ENCODE data around the gene ATP11A. TPM values are rescaled to one million over a fixed set of nuclear protein-coding genes. Genes with fewer than 3 reads are reported as not detected.
A peak's percentile ranks its signal among the peaks of the same experiment; 100 is the strongest.

The ATP11A gene
- 100 to 1,000 TPM; 331 to 490 (median 383) TPM for polyA plus RNA-seq (ENCODE audit: insufficient read depth in 1 of 5, insufficient read length in 5 of 5, low replicate concordance in 1 of 5)
- long read RNA-seq, donor 1, full-length matches to known transcripts, result 241 of 318 reads
- long read RNA-seq, donor 1, partial matches to known transcripts, result 72 of 318 reads
- long read RNA-seq, donor 1, other reads (novel, unspliced or antisense), result 5 of 318 reads
- long read RNA-seq, donor 2, full-length matches to known transcripts, result 38 of 38 reads
- long read RNA-seq, donor 2, partial matches to known transcripts, result 0 of 38 reads
- long read RNA-seq, donor 2, other reads (novel, unspliced or antisense), result 0 of 38 reads
- long read RNA-seq, donor 3, full-length matches to known transcripts, result 196 of 212 reads
- long read RNA-seq, donor 3, partial matches to known transcripts, result 16 of 212 reads
- long read RNA-seq, donor 3, other reads (novel, unspliced or antisense), result 0 of 212 reads
- long read RNA-seq, donor 4, transcript ATP11A-217 (1 exons, 3,542 nt), result major isoform, 174 of 222 reads
- long read RNA-seq, donor 4, transcript ATP11A-216 (1 exons, 885 nt), result minor isoform, 6 of 222 reads
- long read RNA-seq, donor 4, partial matches to known transcripts, result 42 of 222 reads
- long read RNA-seq, donor 4, other reads (novel, unspliced or antisense), result 0 of 222 reads
- long read RNA-seq, donor 5, transcript ATP11A-216 (1 exons, 885 nt), result minor isoform, 5 of 213 reads
- long read RNA-seq, donor 5, transcript ATP11A-217 (1 exons, 3,542 nt), result major isoform, 154 of 213 reads
- long read RNA-seq, donor 5, partial matches to known transcripts, result 54 of 213 reads
- long read RNA-seq, donor 5, other reads (novel, unspliced or antisense), result 0 of 213 reads
- long read RNA-seq, donor 6, full-length matches to known transcripts, result 163 of 225 reads
- long read RNA-seq, donor 6, partial matches to known transcripts, result 62 of 225 reads
- long read RNA-seq, donor 6, other reads (novel, unspliced or antisense), result 0 of 225 reads
- long read RNA-seq, donor 7, full-length matches to known transcripts, result 118 of 168 reads
- long read RNA-seq, donor 7, partial matches to known transcripts, result 44 of 168 reads
- long read RNA-seq, donor 7, other reads (novel, unspliced or antisense), result 6 of 168 reads
- long read RNA-seq, donor 8, transcript ATP11A-217 (1 exons, 3,542 nt), result major isoform, 51 of 54 reads
- long read RNA-seq, donor 8, partial matches to known transcripts, result 0 of 54 reads
- long read RNA-seq, donor 8, other reads (novel, unspliced or antisense), result 0 of 54 reads

DNA sequence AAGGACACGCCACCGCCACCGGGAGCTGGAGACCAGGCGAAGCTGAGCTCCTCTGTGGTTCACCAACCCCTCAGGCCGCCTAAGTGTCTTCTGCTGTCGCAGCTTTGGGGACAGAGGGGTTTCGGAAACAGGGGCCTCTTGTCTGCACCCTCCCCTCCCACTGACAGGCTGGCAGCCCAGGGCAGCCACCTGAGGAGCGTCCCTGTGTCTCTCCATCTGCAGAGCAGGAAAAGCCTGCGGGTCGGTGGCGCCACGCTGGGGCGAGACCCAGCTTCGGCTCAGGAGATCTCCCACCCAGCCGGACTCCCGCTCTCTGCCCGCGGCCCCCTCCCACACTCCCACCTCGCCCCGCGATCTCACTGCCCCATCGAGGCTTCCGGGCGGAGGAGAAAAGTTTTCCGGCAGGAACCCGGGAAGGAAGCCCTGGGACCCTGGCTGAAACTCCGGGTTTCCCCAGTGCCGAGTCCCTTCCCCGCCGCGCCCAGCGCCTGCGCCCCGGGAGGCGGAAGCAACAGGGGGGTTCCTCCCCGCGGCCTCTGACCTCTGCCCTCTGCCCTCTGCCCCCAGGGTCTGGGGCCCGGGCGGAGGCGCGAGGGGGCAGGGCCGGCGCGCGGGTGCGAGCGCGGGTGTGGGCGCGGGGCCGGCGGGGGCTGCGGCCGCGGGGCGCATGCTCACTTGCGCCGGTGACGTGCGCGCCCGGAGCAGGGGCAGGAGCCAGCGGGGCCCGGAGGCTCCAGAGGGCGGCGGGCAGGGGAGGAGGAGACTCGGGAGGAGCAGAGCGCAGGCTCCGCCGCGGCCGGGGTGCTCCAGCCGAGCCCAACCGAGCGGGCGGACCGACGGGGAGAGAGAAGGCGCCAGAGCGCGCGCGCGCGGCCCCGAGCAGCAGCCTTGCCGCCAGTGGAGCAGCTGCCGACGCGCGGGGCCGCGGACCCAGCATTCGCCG lies at the start of gene ATP11A:
ATP11A (plus strand) TSS at position 736 of the 943 bp plus-strand sequence. CDS start 379 bp downstream, outside the sequence.
- DNase-seq, result peak; percentile 91 to 92

DNA sequence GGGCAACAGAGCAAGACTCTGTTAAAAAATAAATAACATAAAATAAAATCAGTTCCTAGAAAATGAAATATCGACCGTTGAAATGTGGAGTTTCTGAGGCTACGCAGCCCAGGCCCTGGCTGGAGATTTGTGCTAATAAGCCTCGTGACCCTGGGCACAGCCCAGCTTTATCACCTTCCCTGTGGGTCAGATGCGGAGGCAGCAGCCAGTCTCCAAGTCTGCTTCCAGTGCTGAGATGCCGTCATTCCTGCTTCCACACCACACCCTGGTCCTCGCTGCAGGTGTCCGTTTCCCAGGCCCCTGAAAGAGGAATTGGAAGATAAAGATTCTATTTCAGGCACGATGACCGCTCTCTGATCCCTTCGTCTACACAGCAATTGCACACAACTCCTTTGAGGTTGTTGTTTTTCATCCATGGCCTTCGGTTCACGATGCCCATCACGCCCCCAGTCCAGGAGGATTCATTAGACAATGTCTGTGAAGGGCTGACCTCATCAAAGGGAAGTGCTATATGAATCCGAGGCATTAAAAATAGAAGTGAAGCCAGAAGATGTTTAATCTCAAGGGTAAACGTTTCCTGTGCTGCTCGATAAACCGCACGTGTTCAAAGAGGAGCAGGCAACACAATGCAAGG lies 48.3 kb upstream of the ATP11A start:
- no peak for DNase-seq

DNA sequence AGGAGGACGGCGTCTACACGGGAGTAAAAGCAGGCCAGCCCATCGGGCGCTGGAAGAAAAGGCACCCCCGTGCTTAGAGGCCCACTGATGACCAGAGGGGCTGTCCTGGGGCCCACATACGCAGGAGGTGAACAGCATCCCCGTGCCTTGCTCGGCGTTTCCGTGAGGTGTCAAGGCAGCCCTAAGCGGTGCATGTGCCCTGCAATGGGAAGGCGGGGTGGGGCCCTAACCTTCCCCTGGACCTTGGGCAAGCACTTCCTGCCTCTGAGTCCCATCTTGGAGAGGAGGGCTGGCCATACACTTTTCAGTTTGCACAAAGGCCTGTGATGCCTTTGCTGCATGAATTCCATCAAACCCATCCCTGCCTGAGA lies 47.8 kb upstream of the ATP11A start:
- DNase-seq, result no peak

DNA sequence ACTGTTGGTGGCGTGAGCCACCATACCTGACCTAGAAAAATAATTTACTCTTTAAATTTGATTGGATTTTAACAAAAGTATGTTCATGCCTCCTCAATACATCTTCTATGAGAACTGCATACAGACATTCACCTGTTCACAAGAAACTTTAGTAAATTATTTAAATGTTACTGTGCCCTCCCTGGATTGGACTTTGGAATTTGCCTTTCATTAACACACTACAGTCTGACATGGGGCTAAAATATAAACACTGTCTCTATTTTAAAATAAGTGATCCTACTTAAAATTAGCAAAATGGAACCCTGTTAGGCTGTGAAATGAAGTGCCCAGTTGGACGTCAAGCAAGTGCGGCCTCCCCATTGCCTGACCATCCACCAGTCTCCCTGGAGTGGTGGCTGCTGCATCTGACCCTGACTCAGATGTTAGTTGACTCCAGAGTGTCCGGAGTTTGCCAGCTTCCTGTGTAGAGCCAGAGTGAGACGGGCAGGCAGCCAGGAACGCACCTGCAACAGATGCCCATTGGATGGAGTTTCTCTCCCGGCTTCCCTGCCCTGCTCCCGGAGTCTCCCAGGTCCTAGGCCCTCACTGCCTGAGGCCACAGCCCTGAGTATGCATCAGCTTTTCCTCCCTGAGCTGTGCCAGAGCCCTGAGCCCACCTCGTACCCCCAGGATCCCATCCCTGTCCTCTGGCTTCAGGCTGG lies 45.9 kb upstream of the ATP11A start:
- no peak for DNase-seq

DNA sequence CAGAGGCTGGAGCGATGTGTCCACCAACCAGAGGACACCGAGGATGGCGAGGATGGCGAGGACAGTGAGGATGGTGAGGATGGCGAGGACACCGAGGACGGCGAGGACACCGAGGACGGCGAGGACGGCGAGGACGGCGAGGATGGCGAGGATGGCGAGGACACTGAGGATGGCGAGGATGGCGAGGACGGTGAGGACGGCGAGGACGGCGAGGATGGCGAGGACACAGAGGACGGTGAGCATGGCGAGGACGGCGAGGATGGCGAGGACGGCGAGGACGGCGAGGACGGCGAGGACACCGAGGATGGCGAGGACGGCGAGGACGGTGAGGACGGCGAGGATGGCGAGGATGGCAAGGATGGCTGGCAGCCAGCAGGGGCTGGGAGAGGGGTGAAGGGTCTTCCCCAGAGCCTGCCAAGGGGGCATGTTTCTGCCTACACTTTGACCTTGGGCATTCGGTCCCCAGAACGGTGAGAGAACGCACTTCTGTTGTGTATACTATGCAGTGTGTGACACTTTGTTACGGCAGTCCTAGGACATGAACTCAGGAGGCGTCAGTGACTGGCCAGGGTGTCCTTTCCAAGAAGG lies 44.4 kb upstream of the ATP11A start:
- DNase-seq, result no peak

DNA sequence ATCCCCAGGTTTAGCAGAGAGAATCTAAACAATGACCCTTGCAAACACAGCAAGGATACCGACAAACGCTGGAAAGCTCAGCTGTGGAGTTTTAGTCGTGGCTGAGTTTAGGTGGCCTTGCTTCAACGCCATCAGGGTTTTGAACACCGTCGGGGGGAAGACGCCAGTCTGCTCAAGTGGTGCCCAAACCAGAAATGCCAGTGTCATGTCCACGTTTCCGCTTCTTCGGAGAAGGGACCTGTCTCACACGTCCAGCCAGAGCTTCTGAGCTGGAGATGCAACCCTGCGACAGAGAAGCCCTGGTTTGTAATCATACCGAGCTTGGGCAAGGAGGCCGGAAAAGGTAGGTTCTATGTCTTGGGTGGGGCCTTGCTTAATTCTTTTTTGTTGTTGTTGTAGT lies 42.6 kb upstream of the ATP11A start:
- no peak for DNase-seq

DNA sequence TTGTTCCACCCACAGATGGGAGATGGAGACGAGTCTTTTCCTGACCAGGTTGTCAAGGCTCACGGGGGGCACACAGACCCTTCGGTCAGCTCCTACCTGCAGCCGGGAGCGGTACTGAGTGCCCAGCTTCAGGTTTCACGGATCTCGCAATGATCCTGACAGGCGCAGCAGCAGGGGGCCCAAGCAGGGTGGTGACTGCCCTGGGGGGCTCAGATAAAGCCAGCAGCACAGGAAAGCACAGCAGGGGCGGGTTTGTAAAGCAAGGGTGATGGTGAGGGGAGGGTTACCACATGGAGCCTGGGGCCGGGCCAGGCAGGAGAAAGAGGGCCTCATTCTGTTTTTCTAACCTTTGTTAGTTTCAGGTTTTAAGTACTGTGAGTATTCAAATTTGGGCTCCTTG lies 41.7 kb upstream of the ATP11A start:
- DNase-seq, result no peak

DNA sequence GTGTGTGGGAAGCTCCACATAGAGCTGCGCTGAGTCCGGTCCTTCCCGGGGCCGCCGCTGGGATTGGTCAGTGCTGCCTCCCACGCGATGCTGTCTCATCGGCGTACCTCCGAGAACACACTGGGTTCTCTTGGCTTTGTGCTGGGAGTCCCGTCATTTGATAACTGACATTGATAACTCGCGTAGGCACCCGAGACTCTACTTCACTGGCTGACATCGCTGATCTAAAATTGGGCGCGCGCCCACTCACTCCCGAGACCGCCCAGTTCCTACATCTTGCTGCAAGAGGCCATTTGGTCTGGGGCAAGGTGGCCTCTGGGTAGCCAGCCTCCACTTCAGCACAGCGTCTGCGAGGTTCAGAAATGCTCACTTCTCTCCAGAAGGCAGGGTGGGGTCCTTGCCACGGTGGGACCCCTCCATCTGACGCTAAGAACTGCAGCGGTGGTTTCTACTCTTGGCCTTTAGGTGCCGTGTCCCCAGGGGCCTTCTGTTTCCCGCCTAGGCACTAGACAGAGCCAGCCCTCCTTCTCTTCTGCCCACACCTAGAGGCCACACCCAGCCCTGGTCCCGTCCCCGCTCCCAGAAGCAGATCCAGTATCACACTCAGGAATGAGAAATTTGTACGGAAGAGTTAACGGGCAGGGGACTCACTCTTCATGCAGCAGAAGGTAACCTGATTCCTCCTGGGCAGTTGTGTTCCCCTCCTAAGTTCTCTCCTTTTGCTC lies 40.7 kb upstream of the ATP11A start:
- no peak for DNase-seq

DNA sequence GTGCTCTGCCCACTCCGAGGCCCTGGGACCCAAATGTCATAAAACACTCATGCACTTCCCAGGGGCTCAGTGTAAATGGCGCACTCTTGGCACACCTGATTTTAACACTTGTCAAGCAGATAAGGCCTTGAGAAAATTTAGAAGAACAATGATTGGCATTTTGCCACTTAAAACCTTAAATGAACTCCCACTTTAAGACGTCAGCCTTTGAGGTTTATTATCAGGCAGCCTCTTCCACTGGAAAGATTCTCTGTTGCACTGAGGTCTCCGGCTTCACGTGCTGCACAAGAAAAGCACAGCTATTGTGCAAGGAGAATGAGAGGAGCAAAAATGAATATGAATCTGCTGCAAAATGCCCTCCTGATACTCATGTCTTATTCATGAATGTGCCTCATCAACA lies 38.5 kb upstream of the ATP11A start:
- no peak for DNase-seq

DNA sequence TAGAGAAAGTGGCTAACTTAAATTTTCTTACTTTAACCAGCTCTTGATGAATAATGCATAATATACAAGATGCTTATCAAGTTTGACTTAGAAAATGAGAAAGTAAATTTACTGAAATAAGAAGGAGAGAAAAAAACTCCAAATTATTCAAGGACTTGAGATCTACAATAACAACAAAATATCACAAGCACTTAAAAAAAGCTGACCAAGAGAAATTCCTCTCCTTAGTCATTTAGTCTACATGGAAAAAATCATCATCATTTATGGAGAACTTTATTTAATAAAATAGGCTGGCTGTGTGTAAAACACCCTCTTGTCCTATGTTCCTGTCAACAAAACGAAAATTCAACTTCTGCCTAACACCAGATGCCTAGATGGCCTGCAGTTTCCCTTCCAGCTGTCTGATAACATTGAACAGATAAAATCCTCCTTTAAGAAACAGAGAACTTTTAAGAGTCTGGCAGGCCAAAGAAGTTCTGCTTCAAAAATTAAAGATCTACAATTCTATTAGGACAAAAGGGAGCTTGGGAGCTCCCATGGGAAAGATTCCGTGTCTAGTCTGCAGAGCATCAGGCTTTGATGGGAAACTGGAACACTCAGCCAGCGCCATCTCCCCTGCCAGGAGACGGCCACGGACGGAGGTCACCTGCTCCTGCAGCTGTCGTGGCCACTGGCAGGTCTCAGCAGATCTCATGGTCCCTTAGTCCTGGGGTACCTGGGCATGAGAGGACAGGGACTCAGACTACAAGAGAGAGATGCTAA lies 37.9 kb upstream of the ATP11A start:
- no peak for DNase-seq

DNA sequence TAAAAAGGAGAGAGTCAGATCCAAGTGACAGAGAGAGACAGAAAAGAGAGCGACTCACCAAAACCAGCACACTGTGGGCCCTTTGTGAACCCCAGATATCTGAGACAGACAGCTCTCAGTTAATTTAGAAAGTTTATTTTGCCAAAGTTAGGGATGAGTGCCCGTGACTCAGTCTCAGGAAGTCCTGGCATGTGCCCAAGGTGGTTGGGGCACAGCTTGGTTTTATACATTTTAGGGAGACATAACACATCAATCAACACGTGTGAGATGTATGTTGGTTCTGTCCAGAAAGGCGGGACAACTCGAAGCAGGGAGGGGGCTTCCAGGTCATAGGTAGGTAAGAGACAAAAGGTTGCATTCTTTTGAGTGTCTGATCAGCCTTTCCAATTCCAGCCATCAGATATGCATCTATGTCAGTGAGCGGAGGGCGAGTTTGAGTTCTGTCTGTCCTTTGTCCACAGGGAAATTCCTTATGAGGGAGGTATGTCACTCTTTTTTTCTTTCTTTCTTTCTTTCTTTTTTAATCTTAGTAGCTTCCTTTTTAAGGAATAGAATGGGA lies 37.2 kb upstream of the ATP11A start:
- DNase-seq, result no peak

DNA sequence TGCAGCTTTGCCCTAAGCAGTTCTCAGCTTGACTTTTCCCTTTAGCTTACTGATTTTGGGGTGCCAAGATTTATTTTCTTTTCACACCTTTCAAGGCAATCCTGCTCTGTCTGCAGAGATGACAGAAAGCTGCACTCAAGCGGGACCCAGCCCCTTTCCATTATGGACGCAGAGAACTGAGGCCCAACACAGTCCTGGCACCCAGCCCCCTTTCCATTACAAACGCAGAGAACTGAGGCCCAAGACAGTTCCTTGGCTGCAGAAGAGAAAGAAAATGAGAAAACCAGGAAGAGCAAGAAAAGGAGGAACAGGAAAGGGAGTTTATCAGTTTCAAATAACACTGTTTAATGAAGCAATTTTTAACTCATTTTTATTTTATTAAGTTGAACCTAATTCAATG lies 36.8 kb upstream of the ATP11A start:
- peak in 1 of 2 donors; percentile 19 for DNase-seq

DNA sequence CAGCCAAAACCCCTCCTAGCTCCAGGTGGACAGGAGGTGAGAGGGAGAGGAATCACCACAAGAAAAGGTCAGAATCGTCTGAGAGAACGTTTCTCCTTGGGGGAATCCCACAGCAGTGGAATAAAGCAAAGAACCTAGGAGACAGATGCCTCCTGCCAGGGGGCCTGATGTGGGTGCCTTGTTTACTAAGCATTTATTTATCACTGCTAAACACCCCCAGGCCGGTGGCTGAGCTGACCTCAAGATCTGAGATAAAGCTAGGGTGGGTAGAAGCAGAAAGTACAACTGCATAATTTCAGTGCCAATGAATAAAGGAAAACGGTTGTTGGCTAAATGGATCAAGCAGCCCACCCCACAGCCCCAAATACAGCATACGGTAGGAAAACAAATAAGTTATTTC lies 33.9 kb upstream of the ATP11A start:
- DNase-seq, result no peak

DNA sequence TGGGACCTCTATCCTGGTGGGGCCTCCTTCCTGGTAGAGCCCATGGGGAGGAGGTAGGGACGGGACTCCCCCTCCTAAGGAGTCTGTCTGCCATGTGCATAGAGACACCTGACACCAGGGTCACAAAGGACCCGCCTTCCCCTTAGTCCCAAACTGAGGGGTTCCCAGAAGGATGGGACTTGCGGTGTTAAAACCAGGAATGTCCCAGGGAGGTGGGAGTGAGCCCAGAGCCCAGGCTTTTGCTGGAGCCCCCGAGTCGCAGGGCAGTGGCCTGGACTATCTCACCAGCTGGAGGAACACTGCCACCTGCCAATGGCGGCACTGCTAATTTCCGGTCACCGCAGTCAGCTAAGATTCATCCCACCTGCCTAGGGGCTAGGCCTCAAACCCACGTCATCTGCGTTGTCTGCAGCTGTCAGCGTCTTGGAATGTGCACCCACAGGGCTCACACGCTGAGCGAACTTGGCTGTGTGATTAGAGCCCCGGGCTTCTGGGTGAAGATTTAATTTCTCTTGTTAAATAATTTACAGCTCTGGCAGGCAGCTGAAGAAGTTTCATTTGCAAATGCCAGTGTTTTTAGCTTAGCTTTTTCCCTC lies 31.9 kb upstream of the ATP11A start:
- peak; percentile 21 to 39 for DNase-seq

DNA sequence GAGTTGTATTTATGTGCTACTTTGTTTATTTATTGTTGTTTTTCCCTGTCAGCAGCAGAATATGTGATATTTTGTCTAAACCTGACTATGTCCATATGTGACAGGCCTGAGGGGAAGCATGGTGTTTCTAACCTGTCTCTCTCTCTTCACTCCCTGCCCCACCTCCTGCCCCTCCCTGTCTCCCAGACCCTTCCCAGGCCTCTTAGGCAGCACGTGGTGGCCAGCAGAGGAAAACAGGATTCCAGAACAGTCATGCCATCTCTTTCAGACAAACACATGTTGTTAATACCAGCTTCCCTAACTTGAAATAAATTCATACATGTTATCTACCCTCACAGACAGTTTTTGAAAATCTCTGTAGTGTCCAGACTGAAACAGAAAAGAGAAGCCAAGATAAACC lies 31.0 kb upstream of the ATP11A start:
- DNase-seq, result no peak

DNA sequence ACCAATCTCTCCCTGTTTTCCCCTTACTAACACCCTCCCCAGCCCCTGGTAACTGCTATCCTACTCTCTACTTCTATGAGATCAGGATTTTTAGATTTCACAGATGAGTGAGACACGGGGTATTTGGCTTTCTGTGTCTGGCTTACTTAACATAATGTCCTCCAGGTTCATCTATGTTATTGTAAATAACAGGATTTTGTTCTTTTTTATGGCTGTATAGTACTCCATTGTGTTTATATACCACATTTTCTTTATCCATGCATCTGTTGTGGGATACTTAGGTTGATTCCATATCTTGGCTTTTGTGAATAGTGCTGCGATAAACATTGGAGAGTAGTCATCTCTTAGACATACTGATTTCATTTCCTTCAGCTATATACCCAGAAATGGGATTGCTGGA lies 28.5 kb upstream of the ATP11A start:
- DNase-seq, result no peak
